DND-41 (cell line): ENCODE results near the gene TRIM40.

Experiments used
- ATAC-seq: fragments of 200-7000 bp; cut with Tn5 transposase; 3 replicates; pipeline ENCODE4 v1.9.1; 2021; ENCODE audit warnings: low read depth; ENCODE audit not compliant: insufficient read depth
- DNase-seq: peaks from one replicate; pipeline ENCODE4 v3.0.0-alpha.2; 2020
- H2AFZ ChIP-seq: 2 replicates; pipeline ENCODE4 v1.6.0; 2012; ENCODE audit warnings: low read depth, low read length
- H3K27ac ChIP-seq: 2 replicates; pipeline ENCODE4 v1.5.1; 2012; ENCODE audit warnings: low read length, inconsistent platforms
- H3K27me3 ChIP-seq: fragments of 200-600 bp; sonication (generic); 2 replicates; pipeline ENCODE4 v1.6.0; 2012; ENCODE audit warnings: low read length, mild to moderate bottlenecking, inconsistent platforms; ENCODE audit not compliant: insufficient read depth, poor library complexity
- H3K36me3 ChIP-seq: 2 replicates; pipeline ENCODE4 v1.5.1; 2012; ENCODE audit warnings: low read length, inconsistent platforms; ENCODE audit not compliant: insufficient read depth
- H3K4me1 ChIP-seq: 2 replicates; pipeline ENCODE4 v1.5.1; 2012; ENCODE audit warnings: mild to moderate bottlenecking, low read length; ENCODE audit not compliant: insufficient read depth
- H3K4me2 ChIP-seq: 2 replicates; pipeline ENCODE4 v1.6.0; 2012; ENCODE audit warnings: mild to moderate bottlenecking, moderate library complexity, low read length, inconsistent platforms; ENCODE audit not compliant: insufficient read depth
- H3K4me3 ChIP-seq, 2 experiments: fragments of 200-600 bp in 1 of 2; shearing (Covaris generic) in 1 of 2; 2 replicates each; pipeline ENCODE4 v1.5.1; 2012 to 2016; ENCODE audit warnings: inconsistent platforms in 2 of 2, low read length in 2 of 2, mild to moderate bottlenecking in 2 of 2, low read depth in 1 of 2, moderate library complexity in 1 of 2
- H3K79me2 ChIP-seq: 2 replicates; pipeline ENCODE4 v1.6.0; 2012; ENCODE audit warnings: low read length, inconsistent platforms; ENCODE audit not compliant: insufficient read depth
- H3K9ac ChIP-seq: 2 replicates; pipeline ENCODE4 v1.6.0; 2012; ENCODE audit warnings: low read depth, mild to moderate bottlenecking, inconsistent platforms, low read length, moderate library complexity
- H3K9me3 ChIP-seq: 2 replicates; pipeline ENCODE4 v1.5.1; 2012; ENCODE audit warnings: low read length, moderate library complexity, mild to moderate bottlenecking, inconsistent platforms; ENCODE audit not compliant: insufficient read depth, severe bottlenecking
- H4K20me1 ChIP-seq: 2 replicates; pipeline ENCODE4 v1.6.0; 2012; ENCODE audit warnings: low read length; ENCODE audit not compliant: insufficient read depth
- CTCF ChIP-seq: IDR thresholded peaks from 2 replicates; pipeline ENCODE4 v1.5.1; 2012; ENCODE audit warnings: borderline replicate concordance, low read length, moderate library complexity, mild to moderate bottlenecking; ENCODE audit not compliant: poor library complexity, severe bottlenecking; ENCODE audit errors: extremely low read depth
- EZH2 ChIP-seq: IDR thresholded peaks from 3 replicates; pipeline ENCODE4 v1.6.1; 2012; ENCODE audit warnings: borderline replicate concordance, low read depth, mild to moderate bottlenecking, moderate library complexity, low read length, inconsistent platforms; ENCODE audit not compliant: severe bottlenecking

The TRIM40 gene

GRCh38 chr6:30157999-30158398 is 22.1 kb downstream of the TRIM40 start:
- no peak for TF ChIP-seq CTCF
- TF ChIP-seq EZH2: no peak
- H3K9ac ChIP-seq: no peak overlapping the region
- H2AFZ ChIP-seq: no peak overlapping the region
- H3K36me3 ChIP-seq: no peaks in the 10 kb centered on the region
- no peak overlapping the region for H3K4me3 ChIP-seq
- no peaks in the 10 kb centered on the region for H3K79me2 ChIP-seq
- no peaks in the 10 kb centered on the region for H3K9me3 ChIP-seq
- H3K27ac ChIP-seq: no peak overlapping the region
- peaks cover 17% of the 10 kb centered on the region for H3K27me3 ChIP-seq
- H3K4me2 ChIP-seq: no peak overlapping the region
- H4K20me1 ChIP-seq: peaks cover 2% of the 10 kb centered on the region
- peaks cover 2% of the 10 kb centered on the region for H3K4me1 ChIP-seq
- DNase-seq (no peak), ATAC-seq (no peak)

- Histone ChIP-seq H4K20me1 (peaks cover 4% of the 10 kb centered on the region), H3K4me3 (no peak overlapping the region), H3K4me1 (peaks cover 8% of the 10 kb centered on the region), H3K9ac (no peak overlapping the region), H3K9me3 (no peaks in the 10 kb centered on the region), H3K4me2 (no peak overlapping the region), H3K79me2 (no peaks in the 10 kb centered on the region), H3K36me3 (no peaks in the 10 kb centered on the region), H3K27me3 (peaks cover 14% of the 10 kb centered on the region), H3K27ac (no peak overlapping the region), H2AFZ (no peak overlapping the region)
- ATAC-seq (no peak), DNase-seq (no peak)
- TF ChIP-seq EZH2 (no peak), CTCF (no peak)
These were observed 22.6 kb downstream of the TRIM40 start for GRCh38 chr6:30158475-30159040.

- H3K4me2 ChIP-seq: no peak overlapping the region
- peaks cover 4% of the 10 kb centered on the region; the same call in 1 of the 2 replicates for H4K20me1 ChIP-seq
- no peak overlapping the region for H3K27ac ChIP-seq
- no peaks in the 10 kb centered on the region for H3K9me3 ChIP-seq
- DNase-seq (no peak), ATAC-seq (no peak)
- H3K79me2 ChIP-seq: no peaks in the 10 kb centered on the region
- TF ChIP-seq EZH2 (no peak), CTCF (no peak)
- no peaks in the 10 kb centered on the region for H3K36me3 ChIP-seq
- H2AFZ ChIP-seq: no peak overlapping the region
- peaks cover 13% of the 10 kb centered on the region for H3K4me1 ChIP-seq
- H3K4me3 ChIP-seq: no peak overlapping the region
- H3K27me3 ChIP-seq: peaks cover 10% of the 10 kb centered on the region
- H3K9ac ChIP-seq: no peak overlapping the region
These were observed 24.3 kb downstream of the TRIM40 start for GRCh38 chr6:30160008-30160784.
